ENCODE data around the gene RYR3.

DNA sequence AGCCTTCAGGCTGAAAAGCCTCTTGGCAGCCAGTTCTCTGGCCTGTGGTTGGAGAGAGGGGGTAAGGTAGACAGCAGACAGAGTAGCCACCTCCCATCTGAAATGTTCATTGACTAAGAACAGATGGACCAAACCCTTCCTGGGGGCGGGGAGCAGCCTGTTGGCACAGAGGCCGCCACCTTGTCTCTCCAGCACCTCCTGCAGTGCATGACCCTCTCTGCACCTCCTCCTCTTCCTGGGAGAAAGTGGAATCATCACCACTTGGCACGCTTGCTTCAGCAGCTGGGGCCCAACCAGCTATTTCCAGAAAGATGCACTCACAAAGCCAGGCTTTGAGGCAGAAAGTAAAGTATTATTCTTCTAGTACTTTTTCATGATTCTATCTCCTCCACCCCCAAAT lies 344.1 kb downstream of the RYR3 start:
- TF ChIP-seq, protein P1, sequence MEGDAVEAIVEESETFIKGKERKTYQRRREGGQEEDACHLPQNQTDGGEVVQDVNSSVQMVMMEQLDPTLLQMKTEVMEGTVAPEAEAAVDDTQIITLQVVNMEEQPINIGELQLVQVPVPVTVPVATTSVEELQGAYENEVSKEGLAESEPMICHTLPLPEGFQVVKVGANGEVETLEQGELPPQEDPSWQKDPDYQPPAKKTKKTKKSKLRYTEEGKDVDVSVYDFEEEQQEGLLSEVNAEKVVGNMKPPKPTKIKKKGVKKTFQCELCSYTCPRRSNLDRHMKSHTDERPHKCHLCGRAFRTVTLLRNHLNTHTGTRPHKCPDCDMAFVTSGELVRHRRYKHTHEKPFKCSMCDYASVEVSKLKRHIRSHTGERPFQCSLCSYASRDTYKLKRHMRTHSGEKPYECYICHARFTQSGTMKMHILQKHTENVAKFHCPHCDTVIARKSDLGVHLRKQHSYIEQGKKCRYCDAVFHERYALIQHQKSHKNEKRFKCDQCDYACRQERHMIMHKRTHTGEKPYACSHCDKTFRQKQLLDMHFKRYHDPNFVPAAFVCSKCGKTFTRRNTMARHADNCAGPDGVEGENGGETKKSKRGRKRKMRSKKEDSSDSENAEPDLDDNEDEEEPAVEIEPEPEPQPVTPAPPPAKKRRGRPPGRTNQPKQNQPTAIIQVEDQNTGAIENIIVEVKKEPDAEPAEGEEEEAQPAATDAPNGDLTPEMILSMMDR (IDR thresholded peaks at IDR 0.05; ENCODE audit: low read depth, low read length), result no peak
- no peak for TF ChIP-seq EZH2phosphoT487 (IDR thresholded peaks at IDR 0.05; ENCODE audit: low read depth)

Measured in OCI-LY3 (cell line).